DMS 273 (cell line): ENCODE measurements around the gene PLD5.
"Not testable (repeated sequence)": the region's sequence is repeated elsewhere in the genome, so short reads cannot be mapped to it uniquely, and the experiment has no call there.

Experiments used
- DNase-seq: peaks from one replicate; lab custom pipeline; 2025; ENCODE audit not compliant: unreplicated experiment; lab: John Stamatoyannopoulos, UW

PLD5 gene

DNA sequence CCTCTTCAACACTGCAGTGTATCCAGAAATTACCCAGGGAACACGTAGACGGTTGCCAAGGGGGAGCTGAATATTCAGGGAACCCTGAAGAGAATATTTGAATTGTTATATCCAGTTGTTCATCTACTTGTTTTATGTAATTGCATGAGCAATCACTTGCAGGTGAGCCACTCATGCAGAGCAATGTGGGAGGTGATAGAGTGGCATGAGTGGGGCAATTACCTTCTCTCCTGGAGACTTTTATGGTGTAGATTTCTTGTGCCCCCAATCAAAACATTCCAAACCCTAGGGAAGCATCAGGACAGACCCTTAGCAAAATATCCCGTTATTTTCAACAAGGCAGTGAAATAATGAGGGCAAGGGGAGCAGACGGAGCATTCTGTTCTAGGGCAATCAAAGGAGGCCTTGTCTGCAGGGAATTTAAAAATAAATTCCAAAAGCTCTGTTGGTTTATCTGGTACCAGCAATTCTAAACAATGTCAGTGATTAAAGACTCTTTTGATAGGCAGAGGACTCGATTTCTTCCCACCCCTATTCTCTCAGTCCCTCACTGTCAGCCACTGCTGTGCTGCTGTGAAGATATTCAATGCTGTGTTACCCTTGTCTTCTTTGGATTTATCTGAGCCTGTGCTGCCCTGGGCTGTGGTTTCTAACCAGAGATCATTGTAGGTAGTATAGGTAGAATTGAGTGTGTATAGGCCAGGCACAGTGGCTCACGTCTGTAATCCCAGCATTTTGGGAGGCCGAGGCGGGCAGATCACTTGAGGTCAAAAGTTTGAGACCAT, 345.4 kb downstream of the PLD5 start:
- DNase-seq = no peak

DNA sequence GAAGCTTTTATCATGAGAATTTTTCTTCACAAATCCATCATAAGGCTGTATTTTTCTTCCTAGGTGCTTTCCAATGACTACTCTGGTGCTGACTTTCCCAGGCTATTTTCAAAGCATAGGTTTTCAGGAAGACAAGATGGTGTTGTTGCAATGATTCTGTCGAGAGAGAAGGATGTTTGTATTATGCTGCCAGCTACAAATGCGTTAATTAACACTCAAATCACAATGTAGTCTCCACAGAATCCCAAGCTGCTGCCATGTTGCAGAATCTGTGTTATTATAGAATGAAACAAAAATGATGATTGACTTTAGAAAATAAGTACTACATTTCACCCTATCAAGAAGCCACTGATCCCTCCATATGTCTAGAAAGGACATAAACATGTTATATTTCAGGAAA, 346.1 kb downstream of the PLD5 start:
- DNase-seq = no peak

DNA sequence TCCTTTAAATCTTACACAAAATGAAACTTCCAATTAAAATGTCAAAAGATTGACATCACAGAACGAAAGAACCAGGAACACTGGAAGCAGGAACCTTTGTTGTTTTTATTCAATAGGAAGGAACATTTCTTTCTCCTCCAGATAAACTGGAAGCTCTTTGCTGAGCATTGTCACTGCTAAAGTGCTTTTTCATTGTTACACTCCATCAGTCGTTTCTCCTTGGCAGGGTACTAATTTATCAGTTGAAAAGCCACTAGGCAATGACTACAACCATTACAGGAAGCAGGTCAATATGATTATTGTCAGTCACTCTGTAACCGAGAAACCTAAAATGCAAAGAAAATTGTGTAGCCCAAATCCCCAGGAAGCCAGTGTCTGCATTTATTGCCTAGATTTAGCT, 362.4 kb downstream of the PLD5 start:
- no peak for DNase-seq

DNA sequence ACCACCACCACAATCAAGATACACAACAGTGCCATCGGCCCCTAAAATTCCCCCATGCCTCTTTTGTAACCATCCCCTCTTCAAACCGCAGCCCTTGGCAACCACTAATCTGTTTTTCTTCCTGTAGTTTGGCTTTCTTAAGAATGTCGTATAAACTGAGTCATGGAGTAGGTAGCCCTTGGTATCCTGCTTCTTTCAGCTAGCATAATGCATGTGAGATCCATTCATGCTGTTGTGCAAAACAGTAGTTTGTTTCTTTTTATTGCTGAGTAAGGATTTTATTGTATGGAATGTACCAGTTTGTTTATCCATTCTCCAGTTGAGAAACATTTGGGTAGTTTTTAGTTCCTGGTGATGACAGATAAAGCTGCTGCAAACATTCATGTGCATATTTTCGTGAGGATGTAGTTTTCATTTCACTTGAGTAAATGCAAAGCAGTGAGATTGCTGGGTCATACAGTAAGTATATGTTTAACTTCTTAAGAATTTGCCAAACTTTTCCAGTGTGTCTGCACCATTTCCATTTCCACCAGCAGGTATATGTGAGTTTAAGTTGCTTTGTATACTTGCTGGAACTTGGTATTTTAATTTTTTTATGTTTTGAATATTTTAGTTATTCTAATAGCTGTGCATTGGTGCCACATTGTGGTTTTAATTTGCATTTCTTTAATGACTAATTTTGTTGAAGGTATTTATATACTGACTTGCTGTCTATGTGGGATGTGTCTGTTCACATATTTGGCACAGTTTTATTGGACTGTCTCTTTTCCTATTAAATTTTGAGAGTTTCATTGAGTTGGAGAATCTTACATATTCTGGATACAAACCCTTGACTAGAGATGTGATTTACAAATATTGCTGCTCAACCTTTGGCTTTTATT, 377.2 kb downstream of the PLD5 start:
- no peak for DNase-seq

DNA sequence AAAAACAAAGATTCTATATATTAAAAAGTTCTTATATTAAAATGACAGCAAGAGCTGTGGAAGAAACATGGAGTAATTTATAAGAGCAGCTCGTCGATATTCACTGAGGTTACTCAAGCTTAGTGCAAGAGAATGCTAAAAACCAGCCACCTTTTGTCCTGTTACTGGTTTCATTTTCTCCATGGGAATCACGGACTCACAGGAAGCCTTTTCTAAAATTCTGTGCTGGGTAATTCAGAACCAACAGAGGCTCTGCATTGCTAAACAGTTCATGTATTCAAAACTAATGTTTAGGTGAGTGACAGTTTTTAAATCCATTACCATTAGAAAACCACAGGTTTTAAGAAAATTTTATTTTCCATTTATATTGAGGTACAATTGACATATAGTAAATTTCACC, 377.8 kb downstream of the PLD5 start:
- DNase-seq = no peak

DNA sequence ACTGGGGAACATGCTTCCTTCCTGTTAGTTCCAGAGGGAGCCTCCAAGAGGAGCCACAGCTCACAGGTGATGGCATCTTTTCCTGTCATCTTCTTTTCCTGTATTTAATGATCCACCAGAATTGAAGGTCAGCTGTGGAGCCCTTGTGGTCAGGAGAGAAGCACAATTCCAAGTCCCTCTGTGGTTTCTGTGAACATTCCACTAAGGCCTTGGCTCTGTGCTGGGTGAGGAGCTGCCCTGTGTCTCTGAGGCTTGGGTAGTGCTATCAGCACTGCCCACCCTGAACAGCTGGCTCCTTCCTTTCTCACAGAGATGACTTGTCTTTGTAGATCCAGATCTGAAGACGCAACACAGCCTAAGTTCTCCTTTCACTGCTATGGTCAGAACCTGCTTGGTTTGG, 383.7 kb downstream of the PLD5 start:
- DNase-seq = no peak

DNA sequence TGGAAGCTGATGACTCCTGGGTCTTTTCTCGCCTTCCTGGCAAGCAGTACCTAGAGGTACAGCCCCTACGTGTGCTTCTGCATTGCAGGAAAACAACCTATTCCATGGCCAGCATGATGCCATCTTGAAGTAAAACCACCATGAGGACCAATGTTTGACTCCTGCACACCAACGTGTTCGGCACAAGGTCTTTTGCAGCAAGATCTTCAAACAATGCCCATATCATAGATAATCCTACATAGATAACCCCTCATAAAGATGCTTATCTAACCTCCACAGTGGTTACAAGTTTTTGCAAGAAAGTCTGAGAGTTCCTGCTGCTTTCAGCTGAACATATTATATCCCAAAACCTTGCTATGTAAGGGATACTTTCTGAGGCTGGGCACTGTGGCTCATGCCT, 384.5 kb downstream of the PLD5 start:
- no peak for DNase-seq

DNA sequence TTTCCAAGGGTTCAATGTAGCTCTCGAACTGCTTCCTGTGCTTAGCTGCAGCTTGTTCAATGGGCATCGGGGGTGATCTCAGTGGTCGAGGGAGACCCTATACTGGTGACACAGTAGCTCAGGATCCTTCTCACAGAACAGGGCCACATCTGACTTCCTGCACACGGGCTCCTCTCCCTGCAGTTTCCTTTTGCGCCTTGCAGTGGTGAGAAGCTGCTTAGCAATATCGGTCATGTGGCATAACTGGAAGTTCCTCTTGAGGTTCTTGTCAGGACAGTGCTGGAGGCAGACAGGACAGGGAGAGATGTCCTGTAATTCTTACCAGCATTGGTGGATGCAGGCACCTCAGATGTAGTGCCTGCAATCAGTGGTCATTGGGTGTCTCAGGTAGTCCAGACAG, 385.1 kb downstream of the PLD5 start:
- DNase-seq = no peak

DNA sequence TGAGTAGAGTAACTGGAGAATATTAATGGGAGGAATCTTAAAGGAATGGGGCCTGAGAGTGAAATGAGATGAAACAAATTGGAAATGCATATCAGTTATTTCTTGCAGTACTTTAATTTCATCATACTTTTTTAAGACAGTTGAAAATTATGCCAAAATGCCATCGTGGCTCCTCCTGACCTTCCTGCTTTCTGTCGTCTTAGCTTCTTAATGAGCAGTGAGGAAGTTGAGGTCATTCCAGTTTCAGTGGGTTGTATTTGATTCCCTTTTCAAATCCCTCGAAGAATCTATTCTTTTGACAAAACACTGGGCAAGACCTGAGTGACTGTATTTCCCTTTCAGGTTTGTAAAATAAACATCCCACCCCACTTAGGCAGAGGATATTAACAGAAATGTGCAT, 390.7 kb downstream of the PLD5 start:
- no peak for DNase-seq

DNA sequence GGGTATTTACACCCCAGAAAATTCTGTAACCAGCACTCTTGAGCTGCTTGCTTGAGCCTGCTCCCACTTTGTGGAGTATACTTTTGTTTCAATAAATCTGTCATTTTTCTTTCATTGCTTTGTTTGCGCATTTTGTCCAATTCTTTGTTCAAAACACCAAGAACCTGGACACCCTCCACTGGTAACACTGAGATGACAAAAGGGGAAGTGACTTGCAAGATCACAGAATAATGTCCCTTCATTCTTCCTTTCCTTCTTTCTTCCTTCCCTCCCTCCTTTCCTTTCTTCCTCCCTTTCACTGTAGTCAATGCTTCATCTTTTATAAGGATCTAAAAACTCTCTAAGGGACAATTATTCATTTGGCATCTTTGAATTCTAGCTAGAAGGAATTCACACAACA, 391.1 kb downstream of the PLD5 start:
- DNase-seq = no peak

DNA sequence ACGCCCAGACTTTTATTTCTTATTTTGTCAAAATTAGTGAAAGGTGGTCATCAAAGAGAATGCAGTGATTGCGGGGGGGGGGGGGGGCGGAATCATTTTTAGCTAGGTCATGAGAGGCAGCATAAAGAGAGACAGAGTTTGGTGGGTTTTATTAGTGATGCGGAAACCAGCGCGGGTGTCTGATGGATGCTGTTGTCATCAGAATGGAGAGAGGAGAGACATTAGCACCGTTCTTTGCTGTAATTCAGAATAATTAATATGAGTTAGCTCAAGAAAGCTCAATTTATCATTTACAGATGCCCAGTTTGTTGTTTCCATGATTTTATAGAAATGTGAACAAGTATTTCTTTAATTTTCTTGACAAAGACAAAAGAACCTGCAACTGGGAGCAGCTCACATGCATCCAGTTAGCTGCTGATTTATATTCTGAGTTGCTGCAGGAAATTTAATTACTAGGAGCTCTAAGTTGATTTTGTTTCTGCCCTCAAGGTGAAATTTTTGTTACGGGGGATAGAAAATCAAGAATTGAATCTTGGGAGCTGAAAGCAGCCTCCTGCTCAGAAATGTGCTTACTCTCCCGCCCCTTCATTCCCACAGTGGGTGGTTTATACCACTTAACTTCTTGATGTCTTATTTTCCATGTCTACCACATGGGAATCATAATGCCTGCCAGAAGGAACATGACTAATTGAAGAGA, 392.2 kb downstream of the PLD5 start:
- DNase-seq = no peak

DNA sequence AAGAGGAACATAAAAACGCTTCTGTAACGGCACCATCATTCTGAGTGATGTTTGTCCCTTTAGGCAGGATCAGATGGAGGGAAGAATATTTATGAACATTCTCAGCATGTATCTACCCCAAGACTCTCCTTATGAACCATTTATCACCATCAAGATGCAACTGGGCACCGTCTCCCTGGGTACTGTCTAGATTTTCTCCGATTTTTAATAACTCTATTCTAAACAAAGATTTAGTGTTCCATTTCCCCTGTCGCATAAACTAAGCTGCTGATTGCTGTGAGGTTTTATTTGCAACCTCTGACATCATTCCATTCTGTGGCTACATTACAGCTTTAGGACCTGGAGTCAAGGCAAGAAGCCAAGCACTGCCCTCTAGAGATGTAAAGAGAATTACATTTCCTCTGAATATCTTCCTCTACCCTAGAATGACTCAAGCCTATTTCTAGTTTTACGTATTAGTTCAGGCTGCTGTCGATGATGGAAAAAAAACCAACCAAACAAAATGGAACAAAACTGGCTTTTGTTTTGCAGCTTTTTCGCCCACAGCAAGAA, 395.5 kb downstream of the PLD5 start:
- peak; percentile 46 for DNase-seq

DNA sequence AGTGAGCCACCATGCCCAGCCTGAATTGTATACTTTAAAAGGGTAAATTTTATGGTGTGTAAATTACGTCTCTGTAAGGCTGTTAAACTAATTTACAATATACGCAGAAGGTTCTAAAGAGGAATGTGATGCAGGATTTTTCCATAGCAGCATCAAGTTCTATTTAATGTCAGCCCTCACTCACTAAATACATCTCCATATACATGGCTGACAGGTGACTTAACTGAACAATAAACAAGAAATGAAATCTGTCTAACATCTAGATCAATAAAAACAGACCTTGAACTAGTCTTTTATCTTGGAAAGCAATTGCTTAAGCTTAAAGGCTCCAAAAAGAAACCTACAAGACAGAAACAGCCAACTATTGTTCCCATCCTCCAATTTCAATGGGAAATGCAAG, 404.1 kb downstream of the PLD5 start:
- no peak for DNase-seq

DNA sequence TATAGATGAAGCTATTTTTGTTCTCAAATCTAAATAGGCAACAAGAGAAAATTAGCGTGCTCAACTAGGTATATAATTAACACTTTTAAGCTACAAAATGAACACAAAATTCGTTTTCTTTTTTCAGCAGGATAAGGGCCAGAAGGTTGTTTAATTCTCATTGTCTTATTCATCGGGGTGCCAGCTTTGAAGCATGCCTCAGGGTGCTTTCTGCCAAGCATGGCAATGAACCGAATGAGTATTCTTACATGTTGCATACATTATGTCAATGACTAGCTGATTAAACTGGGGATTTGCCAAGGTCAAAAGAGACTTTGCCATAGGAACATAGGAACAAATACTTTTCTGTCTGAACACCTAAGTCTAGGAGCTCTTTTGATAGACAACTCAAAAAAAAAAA, 423.6 kb downstream of the PLD5 start:
- DNase-seq = no peak

DNA sequence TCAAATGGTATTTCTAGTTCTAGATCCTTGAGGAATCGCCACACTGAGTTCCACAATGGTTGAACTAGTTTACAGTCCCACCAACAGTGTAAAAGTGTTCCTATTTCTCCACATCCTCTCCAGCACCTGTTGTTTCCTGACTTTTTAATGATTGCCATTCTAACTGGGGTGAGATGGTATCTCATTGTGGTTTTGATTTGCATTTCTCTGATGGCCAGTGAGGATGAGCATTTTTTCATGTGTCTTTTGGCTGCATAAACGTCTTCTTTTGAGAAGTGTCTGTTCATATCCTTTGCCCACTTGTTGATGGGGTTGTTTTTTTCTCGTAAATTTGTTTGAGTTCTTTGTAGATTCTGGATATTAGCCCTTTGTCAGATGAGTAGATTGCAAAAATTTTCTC, 427.2 kb downstream of the PLD5 start:
- DNase-seq = not testable (repeated sequence)

DNA sequence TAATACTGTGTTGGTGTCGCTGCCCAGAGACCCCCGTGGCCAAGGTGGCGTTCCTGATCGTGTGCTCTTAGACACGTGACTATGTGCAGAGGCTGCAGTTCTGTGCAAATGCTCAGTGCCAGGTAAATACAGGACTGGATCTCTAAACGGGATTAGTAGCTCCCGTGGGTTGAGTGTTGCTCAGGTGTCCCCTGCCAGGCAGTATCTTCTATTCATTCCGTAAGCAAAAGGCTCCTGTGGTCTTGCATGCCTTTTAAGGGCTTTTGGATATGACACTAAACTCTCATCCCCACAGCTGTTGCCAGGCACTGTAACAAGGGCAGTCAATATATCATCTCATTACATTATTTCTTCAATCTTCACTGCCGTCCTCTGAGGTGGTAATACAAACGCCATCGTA, 431.4 kb downstream of the PLD5 start:
- no peak for DNase-seq

DNA sequence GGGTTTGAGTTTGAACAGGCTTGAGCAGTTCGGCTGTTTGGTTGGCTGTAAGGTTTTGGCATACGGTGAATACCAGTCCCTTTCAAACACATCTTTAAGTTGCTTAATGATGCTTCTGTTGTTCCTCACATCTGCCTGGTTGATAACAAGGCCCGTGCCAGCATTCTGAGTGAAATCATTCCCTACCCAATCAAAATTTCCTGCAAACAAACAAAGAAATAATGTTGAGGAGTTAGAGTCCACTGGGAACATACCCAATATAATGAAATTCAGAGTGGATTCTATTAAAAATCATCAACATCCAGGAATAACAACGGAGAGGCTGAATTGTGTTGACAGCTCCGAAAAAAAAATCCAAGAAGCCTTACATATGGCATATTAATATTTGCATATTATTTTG, 434.6 kb downstream of the PLD5 start:
- no peak for DNase-seq

DNA sequence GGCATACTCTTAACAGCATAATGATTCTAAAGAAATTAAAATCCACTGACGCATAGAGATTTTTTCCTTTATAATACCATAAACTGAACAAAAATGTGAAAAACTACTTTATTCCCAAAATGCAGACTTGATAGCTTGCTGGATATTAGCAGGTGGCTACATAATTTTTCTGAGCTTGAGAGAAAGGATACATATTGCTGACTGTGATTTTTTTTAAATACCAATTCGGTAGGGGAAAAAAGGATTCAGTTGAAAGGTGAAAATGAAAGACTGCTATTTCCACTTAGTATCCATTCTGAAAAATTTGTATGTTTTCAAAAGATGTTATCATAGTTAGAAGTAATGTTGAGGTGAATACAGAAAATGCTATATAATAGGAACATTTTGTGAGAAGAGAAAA, 435.6 kb downstream of the PLD5 start:
- no peak for DNase-seq

DNA sequence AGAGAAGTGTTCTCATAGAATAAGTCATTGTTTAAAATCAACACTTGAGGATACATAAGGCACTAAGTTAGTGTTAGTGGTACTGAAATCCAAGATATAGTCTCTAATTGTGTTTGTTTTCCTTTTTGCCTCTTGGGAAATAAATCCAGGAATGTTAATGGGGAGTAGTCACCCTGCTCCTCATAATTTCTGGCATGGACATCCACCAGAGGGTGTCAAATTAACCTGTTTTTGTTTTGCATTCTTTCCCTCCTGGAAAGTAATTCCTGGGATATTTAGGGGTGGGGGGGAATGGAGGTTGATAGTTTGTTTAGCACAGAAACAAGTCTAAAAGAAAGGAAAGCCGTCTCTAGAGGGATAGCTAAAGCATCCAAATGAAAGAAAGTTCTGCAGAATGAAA, 437.8 kb downstream of the PLD5 start:
- no peak for DNase-seq

DNA sequence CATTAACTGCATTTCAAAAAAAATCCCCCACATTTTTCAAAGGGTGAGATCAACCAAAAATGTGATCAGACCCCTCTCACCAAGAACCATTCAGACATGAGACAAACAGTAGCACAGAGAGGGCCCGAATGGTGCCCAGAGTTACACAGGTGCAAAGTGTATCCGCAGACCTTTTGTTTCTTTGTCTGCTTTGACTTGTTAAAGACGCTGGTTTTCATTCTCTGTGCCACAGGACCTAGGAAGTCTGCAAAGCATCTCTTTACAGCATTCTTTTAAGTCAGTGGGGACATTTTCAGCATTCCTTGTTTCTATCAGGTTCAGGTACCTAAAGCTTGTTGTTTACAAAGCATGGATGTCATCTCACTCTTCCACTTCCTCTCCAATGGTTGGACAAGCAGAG, 438.4 kb downstream of the PLD5 start:
- DNase-seq = no peak

DNA sequence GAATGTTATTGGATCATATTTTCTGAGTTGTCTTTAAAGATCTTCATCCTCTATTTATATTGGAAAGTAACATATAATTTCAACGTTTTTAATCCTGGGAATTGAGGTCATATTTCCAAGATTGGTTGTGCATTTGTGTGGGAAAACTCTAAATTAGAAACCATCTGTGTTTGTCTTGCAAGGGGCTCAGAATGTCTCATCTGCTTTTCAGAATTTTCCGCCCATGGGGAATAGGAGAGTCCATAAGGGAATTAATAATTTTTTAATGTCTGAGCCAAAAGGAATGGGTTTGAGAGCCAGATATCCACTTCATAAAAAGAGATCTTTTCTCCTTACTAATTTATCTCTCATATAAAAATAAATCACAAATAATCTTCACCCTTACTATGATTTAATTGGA, 440.8 kb downstream of the PLD5 start:
- DNase-seq = no peak

DNA sequence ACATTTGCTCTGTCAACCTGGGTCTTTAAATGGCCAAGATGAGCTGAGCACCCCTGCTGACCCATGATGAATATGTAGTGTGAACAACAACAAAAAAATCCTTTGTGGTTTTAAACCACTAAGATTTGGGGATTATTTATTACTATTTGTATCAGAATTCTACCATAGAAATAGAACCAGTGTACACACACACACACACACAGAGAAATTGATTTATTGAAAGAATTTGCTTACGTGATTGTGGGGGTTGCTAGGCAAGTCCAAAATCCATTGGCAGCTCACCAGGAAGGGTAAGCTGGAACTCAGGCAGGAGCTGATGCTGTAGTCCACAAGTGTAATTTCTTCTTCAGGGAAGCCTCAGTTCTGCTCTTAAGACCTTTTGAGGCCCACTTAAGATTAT, 443.1 kb downstream of the PLD5 start:
- no peak for DNase-seq
